PFSK-1 (cell line): ENCODE measurements around the gene S100A13.

Experiments
- POLR2AphosphoS5 ChIP-seq: IDR thresholded peaks from 2 replicates; pipeline ENCODE4 v1.6.1; 2012; ENCODE audit warnings: low read depth, mild to moderate bottlenecking, control low read depth, low read length, moderate library complexity
- REST ChIP-seq, 2 experiments: IDR thresholded peaks; 2 replicates each; pipeline versions ENCODE4 v1.6.1 to v1.8.0; 2011 to 2012; ENCODE audit warnings: low read depth in 2 of 2, low read length in 2 of 2, control low read depth in 1 of 2, inconsistent platforms in 1 of 2, mild to moderate bottlenecking in 1 of 2, moderate library complexity in 1 of 2; ENCODE audit not compliant: insufficient read depth in 1 of 2
- SIN3A ChIP-seq: IDR thresholded peaks from 2 replicates; pipeline ENCODE4 v1.6.1; 2012; ENCODE audit warnings: mild to moderate bottlenecking, low read length, moderate library complexity, borderline replicate concordance; ENCODE audit not compliant: insufficient read depth
- TAF1 ChIP-seq: IDR thresholded peaks from 2 replicates; pipeline ENCODE4 v1.6.1; 2012; ENCODE audit warnings: low read length, control low read depth, borderline replicate concordance; ENCODE audit not compliant: insufficient read depth

DNA sequence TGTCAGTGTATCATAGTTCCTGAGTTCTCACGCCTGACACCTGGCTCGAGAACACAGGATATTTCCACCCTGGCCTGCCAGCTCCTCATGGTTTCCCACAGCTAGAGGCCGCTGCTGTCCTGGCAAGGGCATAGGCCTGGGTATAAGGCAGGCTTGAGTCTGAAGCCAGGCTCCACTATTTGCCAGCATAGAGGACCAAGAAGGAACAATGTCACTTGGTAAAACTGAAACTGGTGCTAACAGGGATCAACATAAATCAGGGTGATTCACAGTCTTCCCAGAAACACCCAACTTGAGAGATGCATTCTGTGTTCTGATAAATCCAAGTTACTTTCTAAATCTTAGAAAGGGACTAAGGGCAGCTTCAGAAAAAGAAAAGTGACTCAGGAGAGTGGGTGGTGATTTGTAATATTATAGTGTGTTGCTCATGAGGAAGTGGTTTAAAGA, 54.7 kb downstream of the S100A13 start:
- TF ChIP-seq TAF1 = no peak; the same call in 1 of the 2 replicates
- TF ChIP-seq SIN3A = no peak
- TF ChIP-seq REST (IDR thresholded peaks at IDR 0.05; ENCODE audit: insufficient read depth in 1 of 2, low read depth in 2 of 2, low read length in 2 of 2) = no peak
- no peak for TF ChIP-seq POLR2AphosphoS5
